ENCODE results near the gene TARS1.

DNA sequence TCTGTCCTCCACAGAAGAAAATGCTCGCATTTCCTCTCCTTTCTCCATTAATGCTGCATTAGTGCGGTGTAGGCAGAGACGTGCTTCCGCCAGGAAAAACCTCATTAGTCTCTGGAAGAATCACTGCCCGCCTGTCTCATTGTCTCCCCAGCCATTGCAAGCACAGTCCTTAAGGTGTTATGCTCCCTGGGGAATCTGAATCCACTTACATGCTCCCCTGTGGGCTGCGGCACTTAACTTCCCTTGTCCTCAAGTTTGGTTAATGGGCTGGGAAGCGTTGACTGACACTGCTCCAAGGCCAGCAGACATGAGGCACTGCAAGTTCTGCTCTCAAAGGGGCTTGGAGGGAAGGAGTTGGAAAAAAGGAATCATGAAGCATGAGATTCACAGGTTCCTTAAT lies 41.6 kb downstream of the TARS1 start:
- TF ChIP-seq POLR2AphosphoS5 (IDR thresholded peaks at IDR 0.05; ENCODE audit: low read depth, low read length) (no peak), SIN3A (IDR thresholded peaks at IDR 0.05; ENCODE audit: borderline replicate concordance, insufficient read depth, low read length) (no peak)
